GM15510 (cell line): ENCODE measurements around the gene CLMN.

Source experiments
- POLR2A ChIP-seq: IDR thresholded peaks from 3 replicates; pipeline ENCODE4 v1.6.1; 2011; ENCODE audit warnings: borderline replicate concordance; ENCODE audit not compliant: insufficient read length; ENCODE audit errors: extremely low read depth

The CLMN gene

GRCh38 chr14:95331708-95332408, 12.2 kb upstream of the CLMN start:
- TF ChIP-seq POLR2A = no peak

- TF ChIP-seq POLR2A = no peak
These were observed 11.1 kb upstream of the CLMN start for GRCh38 chr14:95330591-95331370.

GRCh38 chr14:95329941-95330340, 10.2 kb upstream of the CLMN start:
- TF ChIP-seq POLR2A = no peak

- TF ChIP-seq POLR2A = no peak
These were observed 9.2 kb upstream of the CLMN start for GRCh38 chr14:95328729-95329503.

GRCh38 chr14:95327558-95328374, 8.1 kb upstream of the CLMN start:
- no peak for TF ChIP-seq POLR2A

GRCh38 chr14:95326987-95327386, 7.3 kb upstream of the CLMN start:
- no peak for TF ChIP-seq POLR2A

GRCh38 chr14:95323917-95324316, 4.2 kb upstream of the CLMN start:
- TF ChIP-seq POLR2A = no peak

- TF ChIP-seq POLR2A = no peak
These were observed 3.7 kb upstream of the CLMN start for GRCh38 chr14:95323361-95323760.

GRCh38 chr14:95322651-95323050, 2.9 kb upstream of the CLMN start:
- TF ChIP-seq POLR2A = no peak

- TF ChIP-seq POLR2A = no peak
These were observed 2.2 kb upstream of the CLMN start for GRCh38 chr14:95321693-95322455.

- TF ChIP-seq POLR2A = no peak
These were observed 1.4 kb upstream of the CLMN start for GRCh38 chr14:95320955-95321600.

- TF ChIP-seq POLR2A = no peak
These were observed 579 bp upstream of the CLMN start for GRCh38 chr14:95320078-95320895.
